Stimulated activated CD4-positive, alpha-beta T cell treated with anti-CD3 and anti-CD28 coated beads, Interleukin-15, amount 100 ng/mL, for 1 hour (primary cell): ENCODE results near the gene ZNF385B.

Experiments used
- DNase-seq, 2 donors: peaks; one replicate each; pipeline ENCODE4 v3.0.0-alpha.2; 2020; ENCODE audit warnings: low read depth in 1 of 2, low spot score in 1 of 2

ZNF385B gene

DNA sequence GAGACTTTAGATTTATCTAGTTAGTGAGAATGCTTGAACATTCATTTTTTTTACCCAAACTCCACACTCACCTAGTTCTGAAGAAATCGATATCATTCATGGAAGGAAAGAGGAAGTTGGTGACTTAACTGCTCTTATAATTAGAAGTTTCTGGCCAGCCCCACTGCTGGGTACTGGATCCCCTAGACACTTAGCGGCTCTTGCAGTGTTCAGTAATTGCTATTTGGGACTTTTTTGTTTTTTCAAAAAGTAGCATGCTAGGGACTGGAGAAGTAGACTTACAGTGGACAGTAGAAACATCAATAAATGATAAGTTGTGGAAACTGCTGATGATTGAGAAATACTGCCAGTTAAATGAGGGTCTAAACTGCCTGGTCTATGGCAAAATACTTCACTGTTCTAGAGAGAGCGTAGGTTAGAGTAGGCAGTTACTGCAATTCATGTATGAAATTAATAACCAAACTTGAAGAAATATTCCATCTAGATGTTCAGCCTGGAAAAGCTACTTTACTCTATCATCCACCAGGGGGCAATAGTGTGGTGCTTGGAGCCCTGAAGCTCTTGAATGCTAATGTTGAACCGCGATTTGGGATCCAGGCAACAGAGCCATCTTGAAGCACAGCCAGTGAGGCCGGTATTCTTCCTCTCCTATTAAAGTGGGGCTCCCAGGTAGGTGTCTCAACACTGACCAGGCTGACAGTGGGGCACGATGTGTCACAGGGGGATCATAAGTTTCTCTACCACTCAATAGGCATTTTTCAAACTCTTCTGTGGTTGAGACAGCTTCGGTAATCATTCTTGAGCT is 450.7 kb downstream of the ZNF385B start:
- no peak for DNase-seq

DNA sequence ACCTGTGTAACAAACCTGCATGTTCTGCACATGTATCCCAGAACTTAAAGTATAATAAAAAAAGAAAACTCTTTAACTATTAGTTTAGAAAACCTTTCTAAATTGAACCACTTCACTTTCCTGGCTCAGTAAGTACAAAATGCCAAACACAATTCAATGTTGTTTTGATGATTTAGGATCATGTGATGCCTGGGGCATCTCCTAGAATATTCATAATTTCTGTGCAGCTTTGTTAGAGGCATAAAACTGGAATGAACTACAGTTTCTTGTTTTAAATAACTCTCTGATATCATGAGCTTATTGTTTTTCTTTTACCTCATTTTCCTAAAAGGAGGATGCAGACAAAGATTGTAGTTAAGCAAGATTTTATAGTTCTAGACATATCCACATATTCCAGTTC is 457.8 kb downstream of the ZNF385B start:
- DNase-seq: no peak

DNA sequence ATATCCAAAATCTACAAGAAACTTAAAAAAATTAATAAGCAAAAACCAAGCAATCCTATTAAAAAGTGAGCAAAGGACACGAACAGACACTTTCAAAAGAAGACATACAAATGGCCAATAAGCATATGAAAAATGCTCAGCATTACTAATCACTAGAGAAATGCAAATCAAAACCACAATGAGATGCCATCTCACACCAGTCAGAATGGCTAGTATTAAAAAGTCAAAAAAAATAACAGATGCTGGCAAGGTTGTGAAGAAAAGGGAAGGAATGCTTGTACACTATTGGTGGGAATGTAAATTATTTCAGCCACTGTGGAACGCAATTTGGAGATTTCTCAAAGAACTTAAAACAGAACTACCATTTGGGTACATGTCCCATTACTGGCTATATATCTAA is 467.9 kb downstream of the ZNF385B start:
- DNase-seq: no peak
